HCT116 (cell line): Measurements from ENCODE around the gene PLK2. TPM values are rescaled to one million over a fixed set of nuclear protein-coding genes. Genes with fewer than 3 reads are reported as not detected.

Experiments
- ATAC-seq: fragments of 200-7000 bp; cut with Tn5 transposase; 2 replicates; pipeline ENCODE4 v1.9.1; 2020; ENCODE audit warnings: mild to moderate bottlenecking, moderate library complexity
- BruUV-seq: library from RNA; stranded (reverse); fragments of 400-500 nt; replicated peaks from 2 replicates; lab custom pipeline; 2021; lab: Mats Ljungman, UMichigan
- CTCF ChIA-PET: fragments of 300-600 bp; sonication (Branson Sonifier 250); formaldehyde crosslinking; loops from one replicate; lab custom pipeline; 2021; ENCODE audit warnings: antibody characterized with exemption; lab: Charles Lee
- POLR2A ChIA-PET: fragments of 300-600, 350-600 bp; sonication (Branson Sonifier 250); formaldehyde crosslinking; loops from one replicate; lab custom pipeline; 2021; ENCODE audit warnings: antibody characterized with exemption; lab: Charles Lee
- RAD21 ChIA-PET, 2 experiments: fragments of 300-600 bp; sonication (Branson Sonifier 250); formaldehyde crosslinking; loops; one replicate each; lab custom pipeline; 2023; ENCODE audit warnings: low total read pairs in 2 of 2; ENCODE audit not compliant: uncharacterized antibody in 2 of 2, unreplicated experiment in 2 of 2, low non-redundant PET in 1 of 2; lab: Charles Lee
- DNase-seq: peaks from one replicate; pipeline ENCODE4 v3.0.0-alpha.2; 2010; ENCODE audit warnings: low read depth, low spot score
- H2AFZ ChIP-seq: fragments of 200-600 bp; shearing (Covaris generic), sonication (generic); 2 replicates; pipeline ENCODE4 v1.6.1; 2017; ENCODE audit warnings: low read depth, mixed run types, mixed read lengths, antibody characterized with exemption, low read length; ENCODE audit not compliant: poor library complexity, severe bottlenecking
- H3K27ac ChIP-seq: 2 replicates; pipeline ENCODE4 v1.5.1; 2012; ENCODE audit warnings: low read depth, low read length
- H3K27me3 ChIP-seq: fragments of 200-600 bp; sonication (generic); 2 replicates; pipeline ENCODE4 v1.6.1; 2016; ENCODE audit warnings: mixed run types, low read length, mixed read lengths; ENCODE audit not compliant: insufficient read depth
- H3K36me3 ChIP-seq, 2 experiments: fragments of 200-500 bp in 1 of 2; fragments of 200-600 bp in 1 of 2; sonication (Bioruptor generic) in 1 of 2; sonication (generic) in 1 of 2; 2 replicates each; pipeline versions ENCODE4 v1.5.1 to v1.6.1; 2014 to 2016; ENCODE audit warnings: low read length in 2 of 2, inconsistent platforms in 1 of 2, mixed read lengths in 1 of 2, mixed run types in 1 of 2; ENCODE audit not compliant: insufficient read depth in 2 of 2, control insufficient read depth in 1 of 2
- H3K4me1 ChIP-seq, 2 experiments: fragments of 200-600 bp in 1 of 2; sonication (generic) in 1 of 2; 2 replicates each; pipeline versions ENCODE4 v1.5.1 to v1.6.1; 2012 to 2017; ENCODE audit warnings: low read length in 2 of 2, inconsistent platforms in 1 of 2, mild to moderate bottlenecking in 1 of 2, mixed read lengths in 1 of 2, mixed run types in 1 of 2, moderate library complexity in 1 of 2; ENCODE audit not compliant: insufficient read depth in 2 of 2, control insufficient read depth in 1 of 2
- H3K4me2 ChIP-seq: fragments of 200-600 bp; sonication (generic); 2 replicates; pipeline ENCODE4 v1.6.1; 2017; ENCODE audit warnings: mixed run types, low read length, mixed read lengths
- H3K4me3 ChIP-seq, 2 experiments: fragments of 200-600 bp in 1 of 2; sonication (generic) in 1 of 2; replicated peaks in 1 of 2; 2 replicates each; pipeline ENCODE4 v1.5.1; 2011 to 2016; ENCODE audit warnings: low read length in 2 of 2, control low read depth in 1 of 2, low read depth in 1 of 2, mild to moderate bottlenecking in 1 of 2, mixed read lengths in 1 of 2, mixed run types in 1 of 2
- H3K79me2 ChIP-seq: fragments of 200-600 bp; sonication (generic); 2 replicates; pipeline ENCODE4 v1.6.1; 2017; ENCODE audit warnings: mild to moderate bottlenecking, mixed run types, low read length, moderate library complexity, mixed read lengths; ENCODE audit not compliant: insufficient read depth
- H3K9ac ChIP-seq: fragments of 200-600 bp; sonication (generic); 2 replicates; pipeline ENCODE4 v1.6.1; 2016; ENCODE audit warnings: low read length, mixed read lengths
- H3K9me2 ChIP-seq: fragments of 200-600 bp; sonication (generic), shearing (Covaris generic); 2 replicates; pipeline ENCODE4 v1.6.1; 2017; ENCODE audit warnings: mixed run types, mild to moderate bottlenecking, moderate library complexity; ENCODE audit not compliant: insufficient read depth
- H3K9me3 ChIP-seq, 2 experiments: fragments of 200-500 bp in 1 of 2; fragments of 200-600 bp in 1 of 2; sonication (Bioruptor generic) in 1 of 2; sonication (generic) in 1 of 2; 2 replicates each; pipeline ENCODE4 v1.6.1; 2014 to 2017; ENCODE audit warnings: low read length in 2 of 2, mixed read lengths in 2 of 2, inconsistent platforms in 1 of 2, low read depth in 1 of 2, mild to moderate bottlenecking in 1 of 2, mixed run types in 1 of 2, moderate library complexity in 1 of 2; ENCODE audit not compliant: control insufficient read depth in 1 of 2, insufficient read depth in 1 of 2
- H4K20me1 ChIP-seq: fragments of 200-600 bp; sonication (generic), shearing (Covaris generic); 2 replicates; pipeline ENCODE4 v1.6.1; 2017; ENCODE audit warnings: mixed run types, mild to moderate bottlenecking, moderate library complexity; ENCODE audit not compliant: insufficient read depth
- CBX3 ChIP-seq: IDR thresholded peaks from 2 replicates; pipeline ENCODE4 v1.6.1; 2012; ENCODE audit warnings: low read depth
- CEBPB ChIP-seq: IDR thresholded peaks from 2 replicates; pipeline ENCODE4 v1.6.1; 2012; ENCODE audit warnings: low read depth
- EGR1 ChIP-seq: IDR thresholded peaks from 2 replicates; pipeline ENCODE4 v1.6.1; 2012; ENCODE audit warnings: low read depth
- EZH2phosphoT487 ChIP-seq: fragments of 200-600 bp; IDR thresholded peaks from 2 replicates; pipeline ENCODE4 v1.6.1; 2018; ENCODE audit warnings: antibody characterized with exemption, borderline replicate concordance
- FOSL1 ChIP-seq: IDR thresholded peaks from 2 replicates; pipeline ENCODE4 v1.6.1; 2012; ENCODE audit warnings: low read depth
- JUND ChIP-seq: IDR thresholded peaks from 2 replicates; pipeline ENCODE4 v1.6.1; 2012
- POLR2A ChIP-seq: IDR thresholded peaks from 2 replicates; pipeline ENCODE4 v1.7.0; 2011; ENCODE audit warnings: borderline replicate concordance; ENCODE audit not compliant: insufficient read depth, insufficient read length; ENCODE audit errors: extremely low read depth
- POLR2AphosphoS5 ChIP-seq: IDR thresholded peaks from 2 replicates; pipeline ENCODE4 v1.6.1; 2011; ENCODE audit warnings: mild to moderate bottlenecking, low read depth, low read length, moderate library complexity
- SIN3A ChIP-seq: IDR thresholded peaks from 2 replicates; pipeline ENCODE4 v1.6.1; 2012; ENCODE audit warnings: low read depth
- SP1 ChIP-seq: IDR thresholded peaks from 2 replicates; pipeline ENCODE4 v1.6.1; 2012; ENCODE audit warnings: low read depth
- YY1 ChIP-seq: IDR thresholded peaks from 2 replicates; pipeline ENCODE4 v1.6.1; 2011; ENCODE audit warnings: low read length, low read depth, moderate library complexity, mild to moderate bottlenecking; ENCODE audit not compliant: insufficient replicate concordance; ENCODE audit errors: extremely low read depth
- ZNF274 ChIP-seq: fragments of 200-500 bp; sonication (Bioruptor generic); IDR thresholded peaks from 2 replicates; pipeline ENCODE4 v1.6.1; 2014; ENCODE audit warnings: mild to moderate bottlenecking, low read depth, low read length, inconsistent platforms
- intact Hi-C: fragments of 100-400 bp; cut with micrococcal nuclease; formaldehyde crosslinking; loops from 2 replicates; pipeline ENCODE4 v1.10.0; 2022
- total RNA-seq: library from RNA; stranded (reverse); gene quantifications from one replicate; pipeline ENCODE4 v1.2.1, GENCODE V29; 2021; ENCODE audit not compliant: unreplicated experiment
- TF ChIP-seq, protein P1 (sequence below): IDR thresholded peaks from 2 replicates; pipeline ENCODE4 v1.6.1; 2012
- TF ChIP-seq, protein P2 (sequence below): IDR thresholded peaks from 2 replicates; pipeline ENCODE4 v1.6.1; 2011; ENCODE audit warnings: mild to moderate bottlenecking, low read length, moderate library complexity; ENCODE audit not compliant: insufficient replicate concordance; ENCODE audit errors: extremely low read depth
- TF ChIP-seq, protein P3 (sequence below): IDR thresholded peaks from 2 replicates; pipeline ENCODE4 v1.6.1; 2012; ENCODE audit warnings: low read depth

The PLK2 gene
- total RNA-seq, 1 experiment from 2014 or later: 54.6 TPM

DNA sequence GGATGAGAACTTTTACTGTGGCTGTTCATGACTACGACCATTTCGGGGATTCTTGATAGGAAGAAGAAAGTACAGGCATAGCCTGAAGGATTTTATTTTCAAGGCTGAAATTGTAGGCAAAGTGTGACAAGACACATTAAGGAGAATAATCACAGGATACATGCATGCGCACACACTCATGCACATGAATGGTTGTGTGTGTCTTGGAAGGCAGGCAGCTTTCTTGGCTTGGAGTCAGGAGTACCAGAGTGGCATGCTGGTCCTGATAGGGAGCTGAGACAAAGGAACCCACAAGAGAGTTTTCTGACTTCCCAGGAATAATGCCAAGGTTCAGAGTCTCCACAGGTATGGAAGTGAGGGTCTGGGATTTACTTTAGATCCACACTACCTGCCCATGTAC, 22.2 kb downstream of the PLK2 start:
- Histone ChIP-seq H3K27me3 (no peaks in the 10 kb centered on the region), H4K20me1 (no peaks in the 10 kb centered on the region), H3K9me2 (no peaks in the 10 kb centered on the region), H3K9ac (no peak overlapping the region), H3K4me1 (no peaks in the 10 kb centered on the region), H3K4me2 (no peak overlapping the region), H3K79me2 (no peaks in the 10 kb centered on the region), H3K36me3 (no peaks in the 10 kb centered on the region), H3K4me3 (no peak overlapping the region), H3K9me3 (no peaks in the 10 kb centered on the region), H3K27ac (no peak overlapping the region), H2AFZ (no peak overlapping the region)
- no peak for ATAC-seq
- no TSS peak for BruUV-seq
- ChIA-PET POLR2A (no interaction called here), CTCF (no interaction called here), RAD21 (no interaction called here)
- intact Hi-C loops: no loop called here
- DNase-seq: no peak
- TF ChIP-seq EGR1 (no peak), POLR2AphosphoS5 (no peak), SIN3A (no peak), SP1 (no peak), ZNF274 (no peak), FOSL1 (no peak), CBX3 (no peak), POLR2A (no peak), JUND (no peak), CEBPB (no peak), YY1 (no peak), EZH2phosphoT487 (no peak)
- TF ChIP-seq, protein P1, sequence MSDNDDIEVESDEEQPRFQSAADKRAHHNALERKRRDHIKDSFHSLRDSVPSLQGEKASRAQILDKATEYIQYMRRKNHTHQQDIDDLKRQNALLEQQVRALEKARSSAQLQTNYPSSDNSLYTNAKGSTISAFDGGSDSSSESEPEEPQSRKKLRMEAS: no peak
- TF ChIP-seq, protein P2, sequence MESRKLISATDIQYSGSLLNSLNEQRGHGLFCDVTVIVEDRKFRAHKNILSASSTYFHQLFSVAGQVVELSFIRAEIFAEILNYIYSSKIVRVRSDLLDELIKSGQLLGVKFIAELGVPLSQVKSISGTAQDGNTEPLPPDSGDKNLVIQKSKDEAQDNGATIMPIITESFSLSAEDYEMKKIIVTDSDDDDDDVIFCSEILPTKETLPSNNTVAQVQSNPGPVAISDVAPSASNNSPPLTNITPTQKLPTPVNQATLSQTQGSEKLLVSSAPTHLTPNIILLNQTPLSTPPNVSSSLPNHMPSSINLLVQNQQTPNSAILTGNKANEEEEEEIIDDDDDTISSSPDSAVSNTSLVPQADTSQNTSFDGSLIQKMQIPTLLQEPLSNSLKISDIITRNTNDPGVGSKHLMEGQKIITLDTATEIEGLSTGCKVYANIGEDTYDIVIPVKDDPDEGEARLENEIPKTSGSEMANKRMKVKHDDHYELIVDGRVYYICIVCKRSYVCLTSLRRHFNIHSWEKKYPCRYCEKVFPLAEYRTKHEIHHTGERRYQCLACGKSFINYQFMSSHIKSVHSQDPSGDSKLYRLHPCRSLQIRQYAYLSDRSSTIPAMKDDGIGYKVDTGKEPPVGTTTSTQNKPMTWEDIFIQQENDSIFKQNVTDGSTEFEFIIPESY: no peak
- TF ChIP-seq, protein P3, sequence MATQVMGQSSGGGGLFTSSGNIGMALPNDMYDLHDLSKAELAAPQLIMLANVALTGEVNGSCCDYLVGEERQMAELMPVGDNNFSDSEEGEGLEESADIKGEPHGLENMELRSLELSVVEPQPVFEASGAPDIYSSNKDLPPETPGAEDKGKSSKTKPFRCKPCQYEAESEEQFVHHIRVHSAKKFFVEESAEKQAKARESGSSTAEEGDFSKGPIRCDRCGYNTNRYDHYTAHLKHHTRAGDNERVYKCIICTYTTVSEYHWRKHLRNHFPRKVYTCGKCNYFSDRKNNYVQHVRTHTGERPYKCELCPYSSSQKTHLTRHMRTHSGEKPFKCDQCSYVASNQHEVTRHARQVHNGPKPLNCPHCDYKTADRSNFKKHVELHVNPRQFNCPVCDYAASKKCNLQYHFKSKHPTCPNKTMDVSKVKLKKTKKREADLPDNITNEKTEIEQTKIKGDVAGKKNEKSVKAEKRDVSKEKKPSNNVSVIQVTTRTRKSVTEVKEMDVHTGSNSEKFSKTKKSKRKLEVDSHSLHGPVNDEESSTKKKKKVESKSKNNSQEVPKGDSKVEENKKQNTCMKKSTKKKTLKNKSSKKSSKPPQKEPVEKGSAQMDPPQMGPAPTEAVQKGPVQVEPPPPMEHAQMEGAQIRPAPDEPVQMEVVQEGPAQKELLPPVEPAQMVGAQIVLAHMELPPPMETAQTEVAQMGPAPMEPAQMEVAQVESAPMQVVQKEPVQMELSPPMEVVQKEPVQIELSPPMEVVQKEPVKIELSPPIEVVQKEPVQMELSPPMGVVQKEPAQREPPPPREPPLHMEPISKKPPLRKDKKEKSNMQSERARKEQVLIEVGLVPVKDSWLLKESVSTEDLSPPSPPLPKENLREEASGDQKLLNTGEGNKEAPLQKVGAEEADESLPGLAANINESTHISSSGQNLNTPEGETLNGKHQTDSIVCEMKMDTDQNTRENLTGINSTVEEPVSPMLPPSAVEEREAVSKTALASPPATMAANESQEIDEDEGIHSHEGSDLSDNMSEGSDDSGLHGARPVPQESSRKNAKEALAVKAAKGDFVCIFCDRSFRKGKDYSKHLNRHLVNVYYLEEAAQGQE: no peak
